Measurements from ENCODE around the gene GIMAP8.

GRCh38 chr7:150402671-150403321 lies 47.6 kb upstream of the GIMAP8 start:
- TF ChIP-seq ZBTB44 (tag by site-specific recombination; IDR thresholded peaks at IDR 0.05) (no peak), ZNF76 (tag by site-specific recombination; IDR thresholded peaks at IDR 0.05; ENCODE audit: borderline replicate concordance, low read depth) (no peak), TRIM28 (IDR thresholded peaks at IDR 0.05; ENCODE audit: borderline replicate concordance, low read length) (no peak), CTCF (tag by site-specific recombination; IDR thresholded peaks at IDR 0.05) (no peak)

All from HEK293 (cell line).